Neural progenitor cell (in vitro differentiated cells): ENCODE data around the gene STK38L. TPM values are rescaled to one million over a fixed set of nuclear protein-coding genes. Genes with fewer than 3 reads are reported as not detected.

Experiments used
- DNase-seq: peaks from one replicate; pipeline ENCODE4 v3.0.0-alpha.2; 2016; ENCODE audit warnings: low spot score
- H2AFZ ChIP-seq: fragments of 200-600 bp; sonication (generic); replicated peaks from 2 replicates; pipeline ENCODE4 v1.6.1; 2016; ENCODE audit warnings: antibody characterized with exemption
- H3F3A ChIP-seq: fragments of 200-600 bp; sonication (generic); 2 replicates; pipeline ENCODE4 v1.6.1; 2016; ENCODE audit warnings: antibody characterized with exemption, low read depth
- H3K27ac ChIP-seq: fragments of 200-600 bp; sonication (generic); 2 replicates; pipeline ENCODE4 v1.5.1; 2016; ENCODE audit warnings: mild to moderate bottlenecking
- H3K27me3 ChIP-seq: fragments of 200-600 bp; sonication (generic); 2 replicates; pipeline ENCODE4 v1.6.1; 2016; ENCODE audit warnings: mild to moderate bottlenecking, moderate library complexity
- H3K36me3 ChIP-seq: fragments of 200-600 bp; sonication (generic); 2 replicates; pipeline ENCODE4 v1.5.1; 2016
- H3K4me1 ChIP-seq: fragments of 200-600 bp; sonication (generic); 2 replicates; pipeline ENCODE4 v1.6.1; 2016; ENCODE audit warnings: mixed run types
- H3K4me2 ChIP-seq: fragments of 200-600 bp; sonication (generic); 2 replicates; pipeline ENCODE4 v1.6.1; 2016
- H3K4me3 ChIP-seq: fragments of 200-600 bp; sonication (generic); 2 replicates; pipeline ENCODE4 v1.5.1; 2016
- H3K79me2 ChIP-seq: fragments of 200-600 bp; sonication (generic); 2 replicates; pipeline ENCODE4 v1.6.1; 2016; ENCODE audit warnings: low read depth
- H3K9ac ChIP-seq: fragments of 200-600 bp; sonication (generic); 2 replicates; pipeline ENCODE4 v1.6.1; 2016
- H3K9me3 ChIP-seq: fragments of 200-600 bp; sonication (generic); 2 replicates; pipeline ENCODE4 v1.5.1; 2016; ENCODE audit warnings: low read depth
- H4K20me1 ChIP-seq: fragments of 200-600 bp; sonication (generic); 2 replicates; pipeline ENCODE4 v1.6.1; 2016; ENCODE audit warnings: low read depth
- H3K27ac Mint-ChIP-seq: 3 replicates; pipeline ENCODE4 v1.8.0; 2021; ENCODE audit warnings: mixed read lengths
- H3K27me3 Mint-ChIP-seq: 2 replicates; pipeline ENCODE4 v1.8.0; 2022; ENCODE audit warnings: low read depth, mild to moderate bottlenecking, inconsistent platforms, moderate library complexity, mixed read lengths; ENCODE audit not compliant: insufficient read depth
- H3K36me3 Mint-ChIP-seq: 3 replicates; pipeline ENCODE4 v1.8.0; 2021; ENCODE audit warnings: mixed read lengths
- H3K4me1 Mint-ChIP-seq: 3 replicates; pipeline ENCODE4 v1.8.0; 2021; ENCODE audit warnings: mixed read lengths
- H3K4me3 Mint-ChIP-seq: 3 replicates; pipeline ENCODE4 v1.8.0; 2021; ENCODE audit warnings: mild to moderate bottlenecking, moderate library complexity, mixed read lengths
- H3K9me3 Mint-ChIP-seq: 3 replicates; pipeline ENCODE4 v1.8.0; 2020; ENCODE audit warnings: mixed read lengths
- EZH2 ChIP-seq: fragments of 200-600 bp; sonication (generic); IDR thresholded peaks from 2 replicates; pipeline ENCODE4 v1.6.1; 2017; ENCODE audit warnings: antibody characterized with exemption, mild to moderate bottlenecking, moderate library complexity
- EZH2phosphoT487 ChIP-seq: fragments of 200-600 bp; sonication (generic); IDR thresholded peaks from 2 replicates; pipeline ENCODE4 v1.6.1; 2017; ENCODE audit warnings: antibody characterized with exemption
- total RNA-seq: library from RNA; depleted of rRNA; stranded (reverse); fragments of >200 nt; gene quantifications from 2 replicates; pipeline ENCODE4 v1.2.3, GENCODE V29; 2015; ENCODE audit warnings: low replicate concordance
- TF ChIP-seq, protein P1 (sequence below): fragments of 200-600 bp; sonication (generic); IDR thresholded peaks from 2 replicates; pipeline ENCODE4 v1.5.1; 2017; ENCODE audit warnings: antibody characterized with exemption, mild to moderate bottlenecking

STK38L gene
- total RNA-seq, 1 donor from 2014 or later = 62.6 TPM

DNA sequence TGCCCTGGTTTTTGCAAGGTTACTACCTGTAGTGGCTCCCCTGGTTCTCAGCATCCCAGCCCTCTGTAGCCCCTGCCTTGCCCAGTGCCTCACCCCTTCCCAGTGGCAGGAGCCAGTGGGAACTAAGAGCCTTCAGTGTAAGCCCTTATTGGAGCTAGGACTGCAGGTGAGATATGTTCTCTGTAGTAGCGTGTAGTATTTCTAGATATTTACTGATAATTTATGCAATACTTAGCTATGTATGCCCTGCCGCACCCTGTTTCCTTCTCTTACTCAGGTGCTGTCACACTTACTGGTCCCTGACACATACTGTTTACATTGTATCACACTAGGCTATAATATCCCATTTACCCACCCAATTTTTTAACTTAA lies 92.2 kb downstream of the STK38L start:
- H3K27me3 ChIP-seq = peaks cover 37% of the 10 kb centered on the region
- H3K9ac ChIP-seq = no peak overlapping the region
- H3K4me3 Mint-ChIP-seq = no peak overlapping the region
- H2AFZ ChIP-seq = no peak overlapping the region
- no peak for DNase-seq
- H3K27me3 Mint-ChIP-seq = peaks cover 17% of the 10 kb centered on the region
- peaks cover 18% of the 10 kb centered on the region for H3K79me2 ChIP-seq
- no peaks in the 10 kb centered on the region for H3K36me3 Mint-ChIP-seq
- H3K36me3 ChIP-seq = no peaks in the 10 kb centered on the region
- H3K4me3 ChIP-seq = no peak overlapping the region
- no peak overlapping the region for H3K4me2 ChIP-seq
- H3K9me3 Mint-ChIP-seq = peaks cover 2% of the 10 kb centered on the region
- H3K9me3 ChIP-seq = no peaks in the 10 kb centered on the region
- H3F3A ChIP-seq = peaks cover 8% of the 10 kb centered on the region
- TF ChIP-seq EZH2 = no peak
- TF ChIP-seq, protein P1, sequence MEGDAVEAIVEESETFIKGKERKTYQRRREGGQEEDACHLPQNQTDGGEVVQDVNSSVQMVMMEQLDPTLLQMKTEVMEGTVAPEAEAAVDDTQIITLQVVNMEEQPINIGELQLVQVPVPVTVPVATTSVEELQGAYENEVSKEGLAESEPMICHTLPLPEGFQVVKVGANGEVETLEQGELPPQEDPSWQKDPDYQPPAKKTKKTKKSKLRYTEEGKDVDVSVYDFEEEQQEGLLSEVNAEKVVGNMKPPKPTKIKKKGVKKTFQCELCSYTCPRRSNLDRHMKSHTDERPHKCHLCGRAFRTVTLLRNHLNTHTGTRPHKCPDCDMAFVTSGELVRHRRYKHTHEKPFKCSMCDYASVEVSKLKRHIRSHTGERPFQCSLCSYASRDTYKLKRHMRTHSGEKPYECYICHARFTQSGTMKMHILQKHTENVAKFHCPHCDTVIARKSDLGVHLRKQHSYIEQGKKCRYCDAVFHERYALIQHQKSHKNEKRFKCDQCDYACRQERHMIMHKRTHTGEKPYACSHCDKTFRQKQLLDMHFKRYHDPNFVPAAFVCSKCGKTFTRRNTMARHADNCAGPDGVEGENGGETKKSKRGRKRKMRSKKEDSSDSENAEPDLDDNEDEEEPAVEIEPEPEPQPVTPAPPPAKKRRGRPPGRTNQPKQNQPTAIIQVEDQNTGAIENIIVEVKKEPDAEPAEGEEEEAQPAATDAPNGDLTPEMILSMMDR = no peak
- H3K4me1 Mint-ChIP-seq = peaks cover 18% of the 10 kb centered on the region
- H3K27ac ChIP-seq = no peak overlapping the region
- H3K27ac Mint-ChIP-seq = no peak overlapping the region
- H3K4me1 ChIP-seq = peaks cover 11% of the 10 kb centered on the region
- H4K20me1 ChIP-seq = peaks cover 9% of the 10 kb centered on the region

DNA sequence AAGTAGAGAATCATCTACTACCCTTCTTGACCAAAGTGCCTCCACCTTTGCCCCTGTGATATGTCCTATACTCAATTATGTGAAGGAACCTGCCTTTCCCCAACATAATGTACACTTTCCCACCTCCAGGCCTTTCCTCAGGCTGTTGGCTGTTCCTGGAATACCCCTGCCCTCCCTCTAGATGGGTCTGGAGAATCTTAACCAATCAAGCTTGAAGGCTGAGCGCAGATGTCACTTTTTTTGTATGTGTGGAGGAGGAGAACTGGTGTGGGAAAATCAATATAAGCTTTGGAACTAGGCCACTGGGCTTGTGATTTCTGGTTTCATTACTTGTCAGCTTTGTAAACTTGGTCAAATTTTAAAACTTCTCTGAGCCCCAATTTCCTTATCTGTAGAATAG lies 93.3 kb downstream of the STK38L start:
- peaks cover 16% of the 10 kb centered on the region for H3K4me1 Mint-ChIP-seq
- H3K79me2 ChIP-seq = peaks cover 21% of the 10 kb centered on the region

DNA sequence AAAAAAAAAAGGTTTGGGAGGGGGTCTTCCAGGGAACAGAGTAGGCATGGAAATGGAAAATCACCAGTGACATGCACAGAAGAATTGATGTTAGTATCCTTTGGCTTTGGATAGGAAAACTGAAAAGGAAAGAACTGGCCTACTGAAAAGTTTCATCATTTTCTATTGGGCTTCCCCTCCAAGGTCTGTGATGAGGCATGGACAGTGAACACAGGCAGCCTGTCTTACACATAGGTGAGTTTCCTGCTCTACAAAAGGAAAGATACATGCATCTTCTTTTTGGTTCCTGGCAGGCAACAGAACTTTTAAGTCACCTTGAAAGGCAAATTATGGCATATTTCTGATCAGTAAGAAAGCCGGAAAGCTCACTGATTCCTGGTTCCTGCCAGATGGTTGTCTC lies 94.4 kb downstream of the STK38L start:
- Mint-ChIP-seq H3K9me3 (peaks cover 2% of the 10 kb centered on the region), H3K27ac (no peak overlapping the region), H3K4me1 (peaks cover 25% of the 10 kb centered on the region), H3K27me3 (peaks cover 10% of the 10 kb centered on the region), H3K36me3 (peaks cover 2% of the 10 kb centered on the region), H3K4me3 (no peak overlapping the region)
- no peak overlapping the region for H2AFZ ChIP-seq
- H3K27me3 ChIP-seq = peaks cover 17% of the 10 kb centered on the region
- no peak overlapping the region for H3K4me2 ChIP-seq
- no peaks in the 10 kb centered on the region for H3K36me3 ChIP-seq
- no peak overlapping the region for H3K9ac ChIP-seq
- no peak for TF ChIP-seq EZH2
- TF ChIP-seq, protein P1 = no peak
- no peak for TF ChIP-seq EZH2phosphoT487
- H3K27ac ChIP-seq = no peak overlapping the region
- peaks cover 20% of the 10 kb centered on the region for H3K79me2 ChIP-seq
- DNase-seq = no peak
- no peaks in the 10 kb centered on the region for H3F3A ChIP-seq
- H3K9me3 ChIP-seq = no peaks in the 10 kb centered on the region
- no peak overlapping the region for H3K4me3 ChIP-seq
- H3K4me1 ChIP-seq = peaks cover 5% of the 10 kb centered on the region
- H4K20me1 ChIP-seq = peaks cover 8% of the 10 kb centered on the region

More for the DNA sequence above, 93.3 kb downstream of the STK38L start:
- peaks cover 26% of the 10 kb centered on the region for H3K27me3 ChIP-seq
- H3K36me3 ChIP-seq = no peaks in the 10 kb centered on the region
- no peak for DNase-seq
- TF ChIP-seq, protein P1 = no peak
- no peak for TF ChIP-seq EZH2
- no peak for TF ChIP-seq EZH2phosphoT487
- Mint-ChIP-seq H3K36me3 (peaks cover 2% of the 10 kb centered on the region), H3K27me3 (peaks cover 13% of the 10 kb centered on the region), H3K27ac (no peak overlapping the region), H3K4me3 (no peak overlapping the region), H3K9me3 (peaks cover 2% of the 10 kb centered on the region)
- H3K27ac ChIP-seq = no peak overlapping the region
- H2AFZ ChIP-seq = no peak overlapping the region
- peaks cover 9% of the 10 kb centered on the region for H4K20me1 ChIP-seq
- H3K9ac ChIP-seq = no peak overlapping the region
- peaks cover 2% of the 10 kb centered on the region for H3F3A ChIP-seq
- no peaks in the 10 kb centered on the region for H3K9me3 ChIP-seq
- no peak overlapping the region for H3K4me2 ChIP-seq
- no peak overlapping the region for H3K4me3 ChIP-seq
- H3K4me1 ChIP-seq = peaks cover 5% of the 10 kb centered on the region
